ENCODE data around the gene GRK3. TPM values are rescaled to one million over a fixed set of nuclear protein-coding genes. Genes with fewer than 3 reads are reported as not detected.

The GRK3 gene
- total RNA-seq, 1 donor from 2014 or later = 3.8 TPM

- Histone ChIP-seq H3K9me3 (replicated peaks) (no peaks in the 10 kb centered on the region), H3K27ac (replicated peaks) (no peak overlapping the region), H3K4me1 (peaks cover 19% of the 10 kb centered on the region), H3K27me3 (ENCODE audit: low read depth) (no peaks in the 10 kb centered on the region), H3K4me3 (no peak overlapping the region), H3K36me3 (no peaks in the 10 kb centered on the region)
- TF ChIP-seq CTCF (IDR thresholded peaks at IDR 0.05; ENCODE audit: borderline replicate concordance) = no peak
- no peak for DNase-seq
- intact Hi-C loops (cut with micrococcal nuclease) = no loop called here
These were observed 133.5 kb downstream of the GRK3 start for GRCh38 chr22:25697978-25698377.

- H3K27me3 ChIP-seq (ENCODE audit: low read depth) = no peaks in the 10 kb centered on the region
- TF ChIP-seq CTCF (IDR thresholded peaks at IDR 0.05; ENCODE audit: borderline replicate concordance) = no peak
- H3K9me3 ChIP-seq (replicated peaks) = no peaks in the 10 kb centered on the region
- no peak overlapping the region for H3K27ac ChIP-seq (replicated peaks)
- intact Hi-C loops (cut with micrococcal nuclease) = no loop called here
- DNase-seq = no peak
- peaks cover 19% of the 10 kb centered on the region for H3K4me1 ChIP-seq
- H3K4me3 ChIP-seq = no peak overlapping the region
- H3K36me3 ChIP-seq = no peaks in the 10 kb centered on the region
These were observed 134.0 kb downstream of the GRK3 start for GRCh38 chr22:25698461-25698860.

- peaks cover 19% of the 10 kb centered on the region for H3K4me1 ChIP-seq
- no peak overlapping the region for H3K4me3 ChIP-seq
- no peaks in the 10 kb centered on the region for H3K27me3 ChIP-seq (ENCODE audit: low read depth)
- no peaks in the 10 kb centered on the region for H3K36me3 ChIP-seq
- no peak for DNase-seq
- no peak overlapping the region for H3K27ac ChIP-seq (replicated peaks)
- TF ChIP-seq CTCF (IDR thresholded peaks at IDR 0.05; ENCODE audit: borderline replicate concordance) = no peak
- no peaks in the 10 kb centered on the region for H3K9me3 ChIP-seq (replicated peaks)
- intact Hi-C loops (cut with micrococcal nuclease) = no loop called here
These were observed 134.5 kb downstream of the GRK3 start for GRCh38 chr22:25698978-25699377.

GRCh38 chr22:25701056-25701780 lies 136.7 kb downstream of the GRK3 start:
- Histone ChIP-seq H3K9me3 (replicated peaks) (no peaks in the 10 kb centered on the region), H3K27ac (replicated peaks) (peak overlapping the region; percentile 59), H3K36me3 (no peaks in the 10 kb centered on the region), H3K27me3 (ENCODE audit: low read depth) (no peaks in the 10 kb centered on the region), H3K4me1 (peaks cover 35% of the 10 kb centered on the region), H3K4me3 (peak overlapping the region; percentile 36)
- peak; percentile 39 for DNase-seq
- intact Hi-C loops (cut with micrococcal nuclease) = loop anchor here (5.0 kb wide), 1 partner anchor 239 kb away; no protein-coding TSS in a partner anchor
- no peak for TF ChIP-seq CTCF (IDR thresholded peaks at IDR 0.05; ENCODE audit: borderline replicate concordance)

- H3K4me3 ChIP-seq = no peak overlapping the region
- TF ChIP-seq CTCF (IDR thresholded peaks at IDR 0.05; ENCODE audit: borderline replicate concordance) = peak; percentile 59
- H3K27me3 ChIP-seq (ENCODE audit: low read depth) = no peaks in the 10 kb centered on the region
- no peak overlapping the region for H3K27ac ChIP-seq (replicated peaks)
- intact Hi-C loops (cut with micrococcal nuclease) = loop anchor here (5.0 kb wide), 1 partner anchor 240 kb away; no protein-coding TSS in a partner anchor
- no peaks in the 10 kb centered on the region for H3K9me3 ChIP-seq (replicated peaks)
- no peaks in the 10 kb centered on the region for H3K36me3 ChIP-seq
- H3K4me1 ChIP-seq = peaks cover 37% of the 10 kb centered on the region
- DNase-seq = no peak
These were observed 137.6 kb downstream of the GRK3 start for GRCh38 chr22:25702040-25702439.
